K562 (cell line): ENCODE data around the gene OR9A2. TPM values are rescaled to one million over a fixed set of nuclear protein-coding genes. Genes with fewer than 3 reads are reported as not detected.

Experiments
- ATAC-seq: fragments of 200-7000 bp; cut with Tn5 transposase; 3 replicates; pipeline ENCODE4 v1.9.1; 2020; ENCODE audit warnings: moderate library complexity
- BruUV-seq: library from RNA; stranded (reverse); fragments of 400-500 nt; replicated peaks from 2 replicates; lab custom pipeline; 2021; lab: Mats Ljungman, UMichigan
- CTCF ChIA-PET: fragments of 300-600 bp; formaldehyde crosslinking; extraction: SDS; loops from one replicate; lab custom pipeline; 2021; ENCODE audit warnings: low intra/inter-chr PET ratio; lab: Yijun Ruan, JAX
- POLR2A ChIA-PET: fragments of 300-600, 350-650 bp; sonication (Branson Sonifier 250); formaldehyde crosslinking; extraction: SDS; loops from one replicate; lab custom pipeline; 2021; ENCODE audit warnings: antibody characterized with exemption, inconsistent platforms; lab: Yijun Ruan, JAX
- DNase-seq, 4 experiments: peaks; one replicate each; pipeline versions ENCODE4 v3.0.0 to v3.0.0-alpha.2; 2011 to 2018; ENCODE audit warnings: low spot score in 3 of 4, mixed read lengths in 3 of 4; ENCODE audit errors: extremely low read depth in 1 of 4
- FAIRE-seq: peaks from 2 replicates; lab custom pipeline; 2011; peaks lifted over from hg19 to GRCh38; lab: Jason Lieb, UNC
- H2AFZ ChIP-seq: 2 replicates; pipeline ENCODE4 v1.6.0; 2011; ENCODE audit warnings: low read depth, low read length, control low read depth, inconsistent platforms
- H3K27ac ChIP-seq: fragments of 200-600 bp; 3 replicates; pipeline ENCODE4 v1.8.0; 2011; ENCODE audit warnings: low read depth, mild to moderate bottlenecking, control low read depth, inconsistent platforms, low read length, moderate library complexity, mixed read lengths; ENCODE audit errors: extremely low read depth
- H3K27me3 ChIP-seq, 2 experiments: fragments of 300-600 bp in 1 of 2; 2 replicates in 1 of 2; 3 replicates in 1 of 2; pipeline versions ENCODE4 v1.6.0 to v1.8.0; 2011; ENCODE audit warnings: inconsistent platforms in 2 of 2, low read length in 2 of 2, mild to moderate bottlenecking in 1 of 2, mixed read lengths in 1 of 2, moderate library complexity in 1 of 2; ENCODE audit not compliant: control insufficient read depth in 2 of 2, insufficient read depth in 2 of 2
- H3K36me3 ChIP-seq: fragments of 300-600 bp; 3 replicates; pipeline ENCODE4 v1.8.0; 2011; ENCODE audit warnings: mild to moderate bottlenecking, low read length, inconsistent platforms; ENCODE audit not compliant: control insufficient read depth, insufficient read depth
- H3K4me1 ChIP-seq, 2 experiments: fragments of 200-600 bp in 1 of 2; replicated peaks in 1 of 2; 2 replicates in 1 of 2; 3 replicates in 1 of 2; pipeline versions ENCODE4 v1.5.1 to v1.8.0; 2011; ENCODE audit warnings: inconsistent platforms in 2 of 2, low read length in 2 of 2, mild to moderate bottlenecking in 1 of 2, mixed read lengths in 1 of 2, moderate library complexity in 1 of 2; ENCODE audit not compliant: control insufficient read depth in 2 of 2, insufficient read depth in 2 of 2
- H3K4me2 ChIP-seq: 2 replicates; pipeline ENCODE4 v1.6.1; 2011; ENCODE audit warnings: low read length, control low read depth, inconsistent platforms, mixed read lengths; ENCODE audit not compliant: insufficient read depth
- H3K4me3 ChIP-seq: fragments of 200-600 bp; sonication (generic), shearing (Covaris generic); 2 replicates; pipeline ENCODE4 v1.5.1; 2016; ENCODE audit warnings: control low read depth, inconsistent platforms
- H3K79me2 ChIP-seq: fragments of 200-600 bp; 3 replicates; pipeline ENCODE4 v1.8.0; 2011; ENCODE audit warnings: low read length, inconsistent platforms; ENCODE audit not compliant: control insufficient read depth, insufficient read depth
- H3K9ac ChIP-seq, 2 experiments: 2 replicates each; pipeline versions ENCODE4 v1.6.0 to v1.6.1; 2011; ENCODE audit warnings: low read depth in 2 of 2, low read length in 2 of 2, control low read depth in 1 of 2, inconsistent platforms in 1 of 2, mild to moderate bottlenecking in 1 of 2, mixed read lengths in 1 of 2; ENCODE audit not compliant: insufficient read depth in 1 of 2
- H3K9me1 ChIP-seq: one replicate; pipeline ENCODE4 v1.6.0; 2011; ENCODE audit warnings: inconsistent platforms, mild to moderate bottlenecking, low read length, moderate library complexity; ENCODE audit not compliant: control insufficient read depth, insufficient read depth
- H3K9me3 ChIP-seq: replicated peaks from 2 replicates; pipeline ENCODE4 v1.5.1; 2011; ENCODE audit warnings: low read depth, low read length, inconsistent platforms; ENCODE audit not compliant: control insufficient read depth, insufficient read depth
- H4K20me1 ChIP-seq: replicated peaks from 2 replicates; pipeline ENCODE4 v1.6.1; 2011; ENCODE audit warnings: low read length, inconsistent platforms, mixed read lengths; ENCODE audit not compliant: control insufficient read depth, insufficient read depth
- ARID2 ChIP-seq: fragments of 450-650 bp; IDR thresholded peaks from 2 replicates; pipeline ENCODE4 v1.6.1; 2017; ENCODE audit warnings: antibody characterized with exemption, mild to moderate bottlenecking
- CBX3 ChIP-seq, 2 experiments: IDR thresholded peaks; 1 replicate in 1 of 2; 2 replicates in 1 of 2; pipeline ENCODE4 v1.6.1; 2012; ENCODE audit warnings: inconsistent platforms in 2 of 2, low read length in 2 of 2, borderline replicate concordance in 1 of 2, control low read depth in 1 of 2
- EHMT2 ChIP-seq: fragments of 450-650 bp; IDR thresholded peaks from 2 replicates; pipeline ENCODE4 v1.6.1; 2018; ENCODE audit warnings: antibody characterized with exemption
- NFATC3 ChIP-seq: fragments of 450-650 bp; IDR thresholded peaks from 2 replicates; pipeline ENCODE4 v1.6.1; 2017; ENCODE audit warnings: mild to moderate bottlenecking
- POLR2AphosphoS5 ChIP-seq: IDR thresholded peaks from 2 replicates; pipeline ENCODE4 v1.6.1; 2011; ENCODE audit warnings: mild to moderate bottlenecking, low read depth, low read length, moderate library complexity; ENCODE audit not compliant: control insufficient read depth, insufficient read depth
- XRCC5 ChIP-seq: fragments of 200-400 bp; formaldehyde crosslinking; IDR thresholded peaks from 2 replicates; pipeline ENCODE4 v1.6.1; 2017; ENCODE audit warnings: low read depth, mild to moderate bottlenecking, low read length
- ZNF668 ChIP-seq: fragments of 250-450 bp; sonication (Bioruptor Pico); IDR thresholded peaks from 2 replicates; pipeline ENCODE4 v1.8.0; 2022; ENCODE audit warnings: mild to moderate bottlenecking, inconsistent platforms
- ZNF785 ChIP-seq: fragments of 250-450 bp; sonication (Bioruptor Pico); IDR thresholded peaks from 2 replicates; pipeline ENCODE4 v1.4.0; 2020; ENCODE audit warnings: mild to moderate bottlenecking
- WGBS: fragments of 100-300 bp; shearing (Covaris generic); methylation state at CpG from one replicate; pipeline ENCODE4 v1.1.6; 2016; ENCODE audit warnings: low coverage, mixed read lengths; ENCODE audit not compliant: insufficient coverage; ENCODE audit errors: missing lambda C conversion rate; 5-methylcytosine and 5-hydroxymethylcytosine counted together
- in situ Hi-C: fragments of 300-500 bp; cut with MboI; formaldehyde crosslinking; loops from 4 replicates; pipeline ENCODE4 v1.15.0; 2018; ENCODE audit warnings: inconsistent platforms, mixed read lengths
- intact Hi-C: fragments of 100-400 bp; cut with micrococcal nuclease; formaldehyde crosslinking; loops from 2 replicates; pipeline ENCODE4 v1.14.2; 2022
- polyA plus RNA-seq, 8 experiments: library from polyadenylated mRNA; depleted of rRNA in 4 of 8; stranded (reverse) in 5 of 8; unstranded in 3 of 8; fragments of >200 nt; fragmentation: Nextera tagmentation in 2 of 8; fragmentation: Illumina TruSeq in 1 of 8; extraction: Ambion mirVana in 2 of 8; extraction: Trizol in 1 of 8; gene quantifications; 2 replicates each; pipeline versions ENCODE4 v1.2.1 to v1.2.3, GENCODE V29; 2011 to 2014; ENCODE audit warnings: inconsistent platforms in 1 of 8, missing spikeins in 1 of 8
- total RNA-seq, 7 experiments: library from RNA; depleted of rRNA in 6 of 7; stranded (reverse); fragments of >200 nt in 6 of 7; fragmentation: Illumina TruSeq in 2 of 7; extraction: Trizol in 2 of 7; gene quantifications; 2 replicates each; pipeline versions ENCODE4 v1.2.1 to v1.2.3, GENCODE V29; 2011 to 2021; ENCODE audit warnings: low replicate concordance in 1 of 7
- TF ChIP-seq, protein P1 (sequence below): fragments of 250-450 bp; sonication (Bioruptor Pico); IDR thresholded peaks from 2 replicates; pipeline ENCODE4 v1.5.0; 2020; ENCODE audit warnings: mild to moderate bottlenecking, borderline replicate concordance
- TF ChIP-seq, protein P2 (sequence below), 2 experiments: fragments of 450-650 bp; formaldehyde crosslinking in 1 of 2; IDR thresholded peaks; 2 replicates each; pipeline versions ENCODE4 v1.4.0 to v1.6.1; 2014 to 2020; ENCODE audit warnings: mild to moderate bottlenecking in 2 of 2, borderline replicate concordance in 1 of 2, low read depth in 1 of 2

Gene OR9A2
- total and polyA plus RNA-seq, 9 of the 15 experiments (the other 6 are each of a cell fraction or from before 2014, with no cell fraction given): not detected

DNA sequence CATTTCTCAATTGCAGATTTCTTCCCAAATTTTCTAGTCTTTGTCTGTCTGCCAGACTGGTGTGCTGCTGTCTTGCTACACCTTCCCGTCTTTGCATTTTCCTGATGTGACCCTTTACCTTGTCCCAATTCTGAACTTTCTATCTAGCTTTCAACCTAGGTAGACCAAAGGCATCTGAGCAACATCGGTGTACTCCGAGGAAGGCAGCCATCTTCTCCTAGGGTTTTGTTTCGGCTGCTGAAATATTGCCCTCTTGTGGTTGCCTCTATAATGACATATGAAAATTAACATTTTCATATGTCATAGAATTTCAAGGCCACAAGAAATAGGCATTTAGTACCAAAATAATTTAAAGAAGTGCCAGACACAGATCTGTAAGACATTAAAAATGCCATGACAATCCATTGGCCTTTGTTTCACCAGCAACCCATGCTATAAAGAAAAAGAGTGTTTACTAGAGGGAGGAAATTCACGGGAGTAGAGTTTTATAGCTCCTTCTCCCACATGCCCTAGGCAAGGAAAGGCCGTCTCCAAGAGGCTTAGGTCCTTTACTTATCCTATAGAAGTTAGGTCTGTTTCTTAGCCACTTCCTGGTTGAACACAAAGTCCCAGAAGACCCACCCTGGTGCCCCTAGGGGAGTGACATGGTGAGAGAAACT, 23.4 kb downstream of the OR9A2 start:
- BruUV-seq: no TSS peak
- no peaks in the 10 kb centered on the region for H4K20me1 ChIP-seq
- no peaks in the 10 kb centered on the region for H3K9me3 ChIP-seq
- peak; percentile 82 for ATAC-seq
- no peaks in the 10 kb centered on the region for H3K9me1 ChIP-seq
- H3K4me1 ChIP-seq: peaks cover 0 to 4% of the 10 kb centered on the region in 2 experiments; a peak in 2 of 5 replicates
- WGBS: 5% methylated on average over 6 of the region's 6 CpGs
- H3K4me3 ChIP-seq: peak overlapping the region; percentile 1; the same call in 1 of the 2 replicates
- no peaks in the 10 kb centered on the region for H3K79me2 ChIP-seq
- H3K9ac ChIP-seq: peak overlapping the region in 1 of 2 experiments; percentile 0; a peak in 1 of 4 replicates
- intact Hi-C loops: loop anchor here (1.0 to 5.0 kb wide), 7 partner anchors 41 to 399 kb away; partner anchors contain the start of gene KEL
- FAIRE-seq: peak; percentile 82
- H3K27me3 ChIP-seq: peaks cover 7 to 10% of the 10 kb centered on the region in 2 experiments
- ChIA-PET CTCF (interaction anchor here (0.5 to 11.1 kb wide), 19 partner anchors 42 to 556 kb away, joined by 3 to 222 read pairs (median 3); partner anchors contain the start of gene EPHB6), POLR2A (interaction anchor here (0.6 to 2.0 kb wide), 2 partner anchors 92 to 125 kb away, joined by 4 read pairs; no protein-coding TSS in a partner anchor)
- H3K4me2 ChIP-seq: peak overlapping the region; percentile 73
- H3K27ac ChIP-seq: no peak overlapping the region
- in situ Hi-C loops: loop anchor here (5.0 to 25.0 kb wide), 2 partner anchors 126 to 366 kb away; no protein-coding TSS in a partner anchor
- peak overlapping the region; percentile 90 for H2AFZ ChIP-seq
- H3K36me3 ChIP-seq: no peaks in the 10 kb centered on the region
- peak; percentile 76 to 80 (median 78) for DNase-seq
- TF ChIP-seq, protein P1, sequence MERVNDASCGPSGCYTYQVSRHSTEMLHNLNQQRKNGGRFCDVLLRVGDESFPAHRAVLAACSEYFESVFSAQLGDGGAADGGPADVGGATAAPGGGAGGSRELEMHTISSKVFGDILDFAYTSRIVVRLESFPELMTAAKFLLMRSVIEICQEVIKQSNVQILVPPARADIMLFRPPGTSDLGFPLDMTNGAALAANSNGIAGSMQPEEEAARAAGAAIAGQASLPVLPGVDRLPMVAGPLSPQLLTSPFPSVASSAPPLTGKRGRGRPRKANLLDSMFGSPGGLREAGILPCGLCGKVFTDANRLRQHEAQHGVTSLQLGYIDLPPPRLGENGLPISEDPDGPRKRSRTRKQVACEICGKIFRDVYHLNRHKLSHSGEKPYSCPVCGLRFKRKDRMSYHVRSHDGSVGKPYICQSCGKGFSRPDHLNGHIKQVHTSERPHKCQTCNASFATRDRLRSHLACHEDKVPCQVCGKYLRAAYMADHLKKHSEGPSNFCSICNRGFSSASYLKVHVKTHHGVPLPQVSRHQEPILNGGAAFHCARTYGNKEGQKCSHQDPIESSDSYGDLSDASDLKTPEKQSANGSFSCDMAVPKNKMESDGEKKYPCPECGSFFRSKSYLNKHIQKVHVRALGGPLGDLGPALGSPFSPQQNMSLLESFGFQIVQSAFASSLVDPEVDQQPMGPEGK (CRISPR knock-in tag): no peak
- no peak for TF ChIP-seq ZNF785
- TF ChIP-seq XRCC5: peak; percentile 52; the same call in 1 of the 2 replicates
- peak; percentile 87; the same call in 1 of the 2 replicates for TF ChIP-seq EHMT2
- TF ChIP-seq POLR2AphosphoS5: no peak
- peak in 1 of 2 experiments; percentile 66; a peak in 1 of 3 replicates for TF ChIP-seq CBX3 (IDR thresholded peaks at IDR 0.05; ENCODE audit: borderline replicate concordance in 1 of 2, low read length in 2 of 2)
- 0 out of 2 replicates have a peak, but pooled peaks have one; percentile 26 for TF ChIP-seq ARID2
- TF ChIP-seq ZNF668 (CRISPR knock-in tag): peak; percentile 65; the same call in 1 of the 2 replicates
- no peak for TF ChIP-seq NFATC3
- TF ChIP-seq, protein P2, sequence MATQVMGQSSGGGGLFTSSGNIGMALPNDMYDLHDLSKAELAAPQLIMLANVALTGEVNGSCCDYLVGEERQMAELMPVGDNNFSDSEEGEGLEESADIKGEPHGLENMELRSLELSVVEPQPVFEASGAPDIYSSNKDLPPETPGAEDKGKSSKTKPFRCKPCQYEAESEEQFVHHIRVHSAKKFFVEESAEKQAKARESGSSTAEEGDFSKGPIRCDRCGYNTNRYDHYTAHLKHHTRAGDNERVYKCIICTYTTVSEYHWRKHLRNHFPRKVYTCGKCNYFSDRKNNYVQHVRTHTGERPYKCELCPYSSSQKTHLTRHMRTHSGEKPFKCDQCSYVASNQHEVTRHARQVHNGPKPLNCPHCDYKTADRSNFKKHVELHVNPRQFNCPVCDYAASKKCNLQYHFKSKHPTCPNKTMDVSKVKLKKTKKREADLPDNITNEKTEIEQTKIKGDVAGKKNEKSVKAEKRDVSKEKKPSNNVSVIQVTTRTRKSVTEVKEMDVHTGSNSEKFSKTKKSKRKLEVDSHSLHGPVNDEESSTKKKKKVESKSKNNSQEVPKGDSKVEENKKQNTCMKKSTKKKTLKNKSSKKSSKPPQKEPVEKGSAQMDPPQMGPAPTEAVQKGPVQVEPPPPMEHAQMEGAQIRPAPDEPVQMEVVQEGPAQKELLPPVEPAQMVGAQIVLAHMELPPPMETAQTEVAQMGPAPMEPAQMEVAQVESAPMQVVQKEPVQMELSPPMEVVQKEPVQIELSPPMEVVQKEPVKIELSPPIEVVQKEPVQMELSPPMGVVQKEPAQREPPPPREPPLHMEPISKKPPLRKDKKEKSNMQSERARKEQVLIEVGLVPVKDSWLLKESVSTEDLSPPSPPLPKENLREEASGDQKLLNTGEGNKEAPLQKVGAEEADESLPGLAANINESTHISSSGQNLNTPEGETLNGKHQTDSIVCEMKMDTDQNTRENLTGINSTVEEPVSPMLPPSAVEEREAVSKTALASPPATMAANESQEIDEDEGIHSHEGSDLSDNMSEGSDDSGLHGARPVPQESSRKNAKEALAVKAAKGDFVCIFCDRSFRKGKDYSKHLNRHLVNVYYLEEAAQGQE (IDR thresholded peaks at IDR 0.05; ENCODE audit: borderline replicate concordance): peak; percentile 76; the same call in 1 of the 2 replicates
- TF ChIP-seq, protein P2 (CRISPR knock-in tag; IDR thresholded peaks at IDR 0.05; ENCODE audit: low read depth): no peak
